Hippocampal formation (tissue), 2 donors: ENCODE data around the gene CNOT6L.
"Not testable (repeated sequence)": the region's sequence is repeated elsewhere in the genome, so short reads cannot be mapped to it uniquely, and the experiment has no call there.

ENCODE experiments used
- DNase-seq, 2 donors: peaks; one replicate each; lab custom pipeline; 2025; lab: John Stamatoyannopoulos, UW

The CNOT6L gene

DNA sequence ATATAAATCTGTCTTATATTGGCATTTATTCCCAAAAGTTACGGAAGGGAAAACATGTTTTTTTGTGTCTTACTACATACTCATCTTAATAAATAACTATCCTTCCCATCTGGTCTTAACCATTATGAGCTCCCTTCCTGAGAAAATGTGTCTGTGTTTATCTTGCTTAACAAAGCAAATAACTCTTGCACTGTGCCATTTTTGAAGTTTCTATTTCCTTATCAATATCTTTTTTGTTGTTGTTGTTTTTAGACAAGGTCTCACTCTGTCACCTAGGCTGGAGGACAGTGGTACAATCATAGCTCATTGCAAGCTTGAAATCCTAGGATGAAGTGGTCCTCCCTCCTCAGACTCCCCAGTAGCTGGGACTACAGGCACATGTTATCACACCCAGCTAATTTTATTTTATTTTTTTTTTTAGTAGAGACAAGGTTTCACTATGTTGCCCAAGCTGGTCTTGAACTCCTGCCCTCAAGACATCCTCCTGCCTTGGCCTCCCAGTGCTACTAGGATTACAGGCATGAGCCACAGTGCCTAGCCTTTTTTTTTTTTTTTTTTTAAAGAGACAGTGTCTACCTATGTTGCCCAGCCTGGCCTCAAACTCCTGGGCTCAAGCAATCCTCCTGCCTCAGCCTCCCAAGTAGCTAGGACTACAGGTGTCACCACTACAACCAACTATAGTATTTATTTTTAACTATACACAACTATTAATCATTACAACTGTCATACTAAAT lies 36.9 kb downstream of the CNOT6L start:
- no peak for DNase-seq

DNA sequence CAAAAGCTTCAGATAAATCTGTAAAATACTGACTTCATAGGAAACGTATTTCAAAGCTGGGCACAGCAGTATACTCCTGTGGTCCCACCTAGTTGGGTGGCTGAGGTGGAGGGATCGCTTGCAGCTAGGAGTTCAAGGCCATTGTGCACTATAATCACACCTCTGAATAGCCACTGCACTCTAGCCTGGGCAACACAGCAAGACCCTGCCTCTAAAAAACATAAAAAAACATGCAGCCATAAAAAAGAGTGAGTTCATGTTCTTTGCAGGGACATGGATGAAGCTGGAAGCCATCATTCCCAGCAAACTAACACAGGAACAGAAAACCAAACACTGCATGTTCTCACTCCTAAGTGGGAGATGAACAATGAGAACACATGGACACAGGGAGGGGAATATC lies 38.4 kb downstream of the CNOT6L start:
- not testable (repeated sequence) for DNase-seq

DNA sequence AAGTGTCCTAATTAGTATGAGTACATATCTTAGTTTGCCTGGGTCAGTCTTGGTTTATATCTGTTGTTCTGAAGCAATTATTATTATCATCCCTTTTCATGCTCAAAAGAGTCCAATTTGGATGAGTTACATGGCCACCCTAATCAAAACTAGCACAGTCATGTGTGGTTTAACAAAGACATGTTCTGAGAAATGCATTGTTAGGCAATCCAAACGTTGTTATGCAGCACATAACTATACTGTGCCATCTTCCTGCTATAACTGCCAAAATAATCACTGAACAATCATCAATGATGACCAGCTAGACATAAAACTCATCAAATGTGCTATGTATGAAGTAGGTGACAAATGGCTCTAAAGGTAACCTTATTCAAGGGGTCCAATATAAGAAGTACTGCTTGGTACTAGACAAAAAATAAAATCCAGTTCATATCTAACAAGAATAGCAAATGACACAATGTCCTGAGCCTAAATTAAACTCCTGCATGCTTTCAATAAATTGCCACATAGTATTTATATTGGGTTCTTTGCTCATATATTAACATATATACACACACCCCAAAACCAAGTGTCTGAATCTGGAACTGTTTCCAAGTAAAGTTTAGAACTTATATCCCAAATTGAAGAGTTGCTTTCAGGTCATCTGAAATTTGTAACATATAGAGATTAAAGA lies 41.9 kb downstream of the CNOT6L start:
- DNase-seq: no peak

DNA sequence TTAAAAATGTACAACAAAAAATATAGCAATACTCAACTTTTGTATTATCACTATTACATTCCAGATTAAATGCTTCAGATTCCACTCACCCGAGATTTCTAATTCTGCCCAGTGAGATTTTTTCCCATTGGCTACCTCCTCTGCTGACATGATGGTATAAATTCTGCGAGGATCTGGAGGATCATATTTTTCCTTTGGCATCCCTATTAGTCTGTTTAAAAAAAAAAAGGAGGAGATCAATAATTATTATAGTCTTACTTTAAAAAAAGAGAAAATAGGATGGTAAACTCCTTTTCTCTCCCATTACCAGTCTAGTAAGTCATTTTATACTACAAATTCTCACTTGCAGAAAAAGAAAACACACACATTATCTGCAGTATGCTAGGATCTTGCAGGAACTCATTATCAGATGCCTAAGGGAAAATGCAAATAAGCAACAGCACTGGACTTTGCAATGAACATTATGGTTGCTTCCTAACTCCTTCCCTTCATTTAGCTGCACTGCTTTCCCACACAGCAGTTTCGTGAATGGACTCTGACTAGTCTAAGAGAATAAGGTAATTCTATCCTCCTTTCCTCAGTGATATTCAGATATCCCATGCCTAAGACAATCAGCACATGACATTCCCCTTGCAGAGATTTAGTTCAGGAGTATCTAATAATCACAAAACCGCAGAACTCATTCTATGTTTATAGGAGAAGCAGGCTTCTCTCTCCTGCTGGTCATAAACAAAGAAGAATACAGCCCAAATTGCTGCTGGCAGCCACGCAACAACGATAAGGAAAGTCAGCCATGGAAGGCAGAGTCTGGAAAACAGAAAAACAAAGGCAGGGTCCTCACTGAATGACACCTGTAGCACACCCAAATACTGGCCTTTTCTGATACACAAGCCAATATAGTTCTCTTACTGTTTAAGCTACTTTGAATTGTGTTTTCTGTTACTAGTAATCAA lies 42.7 kb downstream of the CNOT6L start:
- DNase-seq: no peak

DNA sequence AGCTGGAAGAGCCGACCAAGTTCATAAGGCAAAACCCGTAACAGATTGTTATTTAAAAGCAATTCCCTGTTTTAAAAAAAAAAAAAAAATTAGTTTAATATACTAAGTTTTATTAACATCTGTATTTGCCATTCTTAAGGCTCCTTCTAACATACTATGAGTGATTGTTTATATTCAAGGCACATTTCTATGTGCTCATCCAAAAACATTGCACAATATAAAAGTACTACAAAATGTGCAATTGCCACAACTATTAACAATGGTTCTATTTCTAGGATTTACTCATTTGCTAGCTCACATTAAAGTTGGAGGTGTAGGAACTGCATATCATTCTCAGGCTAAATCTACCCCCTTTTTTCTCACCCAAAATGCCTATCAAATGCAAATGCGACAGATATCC lies 46.1 kb downstream of the CNOT6L start:
- DNase-seq: no peak

DNA sequence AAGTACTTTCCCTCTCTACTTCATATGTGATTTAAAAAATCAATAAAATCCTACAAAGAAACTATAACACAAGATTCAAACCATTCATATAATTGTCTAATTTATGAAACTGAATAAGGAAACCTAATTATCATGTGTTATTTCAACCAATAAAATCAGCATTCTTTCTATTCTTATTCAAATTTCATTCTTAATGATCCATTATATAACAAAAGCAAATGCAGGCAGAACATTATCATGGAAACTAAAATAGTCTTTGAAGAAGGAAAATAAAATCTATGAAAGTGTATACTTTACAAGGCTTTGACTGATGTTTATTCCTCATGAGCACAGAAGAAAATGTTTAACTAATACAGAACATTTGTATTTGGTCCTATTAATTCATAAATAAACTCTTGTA lies 47.6 kb downstream of the CNOT6L start:
- no peak for DNase-seq

DNA sequence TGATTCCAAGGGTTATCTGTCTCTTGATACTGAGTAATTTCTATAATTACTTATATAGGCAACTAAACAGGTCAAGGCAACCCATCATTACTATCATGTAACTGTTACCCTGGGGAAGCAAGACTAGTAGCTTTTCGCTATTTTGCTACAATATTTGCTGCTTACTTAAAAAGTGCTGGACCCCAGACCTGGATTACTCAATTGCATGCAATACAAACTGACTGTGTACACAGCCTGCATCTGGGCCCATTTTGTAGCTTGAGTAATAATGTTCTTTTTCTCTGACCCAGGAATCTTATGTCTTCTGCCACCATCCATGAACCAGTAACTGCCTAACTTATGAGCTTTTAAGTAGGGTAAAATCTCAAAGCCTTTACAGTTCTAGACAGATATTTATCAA lies 53.4 kb downstream of the CNOT6L start:
- DNase-seq: no peak

DNA sequence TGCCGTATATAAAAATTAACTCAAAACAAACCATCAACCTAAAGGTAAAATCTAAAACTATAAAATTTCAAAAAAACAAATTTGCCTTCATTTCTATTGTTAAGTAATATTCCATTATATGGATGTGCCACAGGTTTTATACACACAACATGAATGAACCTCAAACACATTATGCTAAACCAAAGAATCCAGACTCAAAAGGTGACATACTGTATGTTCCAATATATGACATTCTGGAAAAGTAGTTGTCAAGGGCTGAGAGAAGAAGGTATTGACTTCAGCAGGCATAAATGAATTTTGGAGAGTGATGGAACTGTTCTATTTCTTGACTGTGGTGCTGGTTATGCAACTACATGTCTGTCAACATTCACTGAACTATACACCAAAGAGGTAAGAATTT lies 56.6 kb downstream of the CNOT6L start:
- no peak for DNase-seq

DNA sequence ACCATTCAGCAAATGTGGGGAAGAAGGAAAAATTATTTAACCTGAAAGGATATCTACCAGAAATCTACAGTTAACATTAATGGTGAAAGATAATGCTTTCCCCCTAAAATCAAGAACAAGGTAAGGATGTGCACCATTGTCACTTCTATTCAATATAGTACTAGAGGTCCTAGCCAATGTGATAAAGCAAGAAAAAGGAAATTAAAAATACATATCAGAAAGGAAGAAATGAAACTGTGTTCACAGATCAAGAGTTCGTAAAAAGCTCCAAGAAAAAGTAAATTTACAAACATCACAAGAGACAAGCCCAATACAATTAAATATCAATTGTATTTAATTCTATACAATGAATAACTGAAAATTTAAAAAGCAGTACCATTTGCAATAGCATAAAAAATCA lies 57.6 kb downstream of the CNOT6L start:
- no peak for DNase-seq

DNA sequence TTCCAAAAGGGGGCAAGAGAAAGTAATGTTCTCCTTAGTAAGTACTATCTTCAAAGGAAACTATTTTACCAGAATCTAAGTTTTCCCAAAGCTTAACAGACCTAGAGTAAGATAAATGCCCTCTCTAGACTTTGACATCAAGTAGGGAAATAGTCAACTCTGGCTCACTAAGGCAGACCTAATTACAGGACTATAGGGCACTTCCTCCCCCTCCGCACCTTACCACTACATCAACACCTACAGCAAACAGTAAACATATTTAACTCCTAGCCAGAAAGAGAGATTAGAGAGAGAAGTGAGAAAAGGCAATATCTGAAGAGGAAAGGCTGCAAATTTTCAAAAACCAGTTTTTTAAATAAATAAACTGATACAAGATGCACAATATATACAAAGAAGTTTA lies 60.4 kb downstream of the CNOT6L start:
- no peak for DNase-seq

DNA sequence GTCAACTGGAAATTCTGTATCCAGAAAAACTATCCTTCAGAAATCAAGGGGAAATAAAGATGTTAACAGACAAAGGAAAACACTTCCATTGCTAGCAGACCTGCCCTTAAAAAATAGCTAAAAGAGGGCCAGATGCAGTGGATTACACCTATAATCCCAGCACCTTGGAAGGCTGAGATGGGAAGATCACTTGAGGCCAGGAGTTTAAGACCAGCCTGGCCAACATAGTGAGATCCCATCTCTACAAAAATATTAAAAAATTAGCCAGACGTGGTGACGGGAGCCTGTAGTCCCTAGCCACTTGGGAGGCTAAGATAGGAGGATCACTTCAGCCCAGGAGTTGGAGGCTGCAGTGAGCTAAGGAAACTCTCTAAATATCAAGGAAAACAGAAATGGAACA lies 67.4 kb downstream of the CNOT6L start:
- no peak for DNase-seq

DNA sequence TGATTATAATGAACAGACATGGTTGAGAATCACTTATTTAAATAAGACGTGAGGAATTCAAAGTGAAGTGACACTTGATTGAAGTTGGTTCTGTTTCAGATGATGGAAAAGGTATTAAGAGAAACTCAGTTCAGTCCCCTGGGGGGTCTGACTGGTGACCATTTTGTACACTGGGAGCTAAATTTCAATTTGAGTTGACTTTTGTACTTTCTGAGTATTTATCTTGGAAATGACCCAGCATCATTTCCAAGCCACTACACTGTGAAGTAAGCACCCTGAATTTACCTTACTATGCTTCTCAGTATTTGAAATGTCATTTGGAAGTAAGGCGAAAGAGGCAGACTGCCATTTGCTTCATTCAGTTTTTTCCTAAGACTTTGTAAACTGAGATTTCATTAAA lies 73.4 kb downstream of the CNOT6L start:
- no peak for DNase-seq

DNA sequence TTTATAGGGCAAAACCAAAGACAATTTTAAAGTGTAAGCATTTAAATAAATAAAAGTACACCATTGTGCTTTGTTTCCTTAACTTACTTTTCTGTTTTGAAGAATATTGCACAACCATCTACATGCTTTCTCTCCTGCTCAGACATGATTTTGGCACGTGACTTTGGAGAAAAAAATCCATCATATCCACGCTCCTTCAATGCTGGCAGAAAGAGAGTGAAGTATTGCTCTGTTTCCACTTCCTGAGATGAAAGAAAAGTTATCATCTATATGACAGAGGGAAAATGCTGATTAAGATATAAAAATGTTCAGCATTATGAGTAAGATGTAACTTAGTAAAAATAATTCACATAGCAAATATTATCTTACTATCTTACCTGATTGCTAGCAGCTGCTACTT lies 77.1 kb downstream of the CNOT6L start:
- DNase-seq: no peak

DNA sequence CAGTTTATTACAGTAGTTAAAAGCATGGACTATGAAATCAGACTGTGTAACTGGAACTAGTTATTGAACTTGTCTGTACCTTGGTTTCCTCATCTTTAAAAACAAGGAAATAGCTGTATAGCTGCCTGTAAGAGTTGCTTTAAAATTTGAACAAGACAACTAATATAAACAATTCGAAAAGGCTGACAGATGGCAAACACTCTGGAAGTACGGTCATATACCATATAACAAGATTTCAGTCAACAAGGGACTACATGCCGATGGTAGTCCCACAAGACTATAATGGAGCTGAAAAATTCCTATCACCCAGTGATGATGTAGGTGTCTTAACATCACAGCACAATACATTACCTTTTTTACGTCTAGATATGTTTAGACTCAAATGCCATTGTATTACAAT lies 78.7 kb downstream of the CNOT6L start:
- DNase-seq: no peak

DNA sequence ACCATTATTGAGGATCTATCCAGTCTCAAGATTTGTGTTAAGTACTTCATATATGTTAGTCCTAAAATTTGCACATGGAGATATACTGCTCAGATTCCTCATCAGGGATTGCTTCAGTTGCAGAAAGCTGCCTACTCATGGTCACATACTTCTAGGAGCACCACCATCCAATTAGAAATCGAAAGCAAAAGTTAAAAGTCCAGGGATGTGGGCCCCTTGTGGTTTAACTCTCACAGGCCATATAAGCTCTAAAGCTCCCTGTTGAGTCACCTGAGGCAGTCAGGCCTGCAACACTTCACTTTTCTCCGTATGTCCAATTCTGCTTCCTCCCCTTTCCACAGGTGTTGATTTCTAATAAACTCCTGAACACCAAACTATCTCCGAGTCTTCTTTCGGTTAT lies 84.2 kb downstream of the CNOT6L start:
- DNase-seq: no peak

DNA sequence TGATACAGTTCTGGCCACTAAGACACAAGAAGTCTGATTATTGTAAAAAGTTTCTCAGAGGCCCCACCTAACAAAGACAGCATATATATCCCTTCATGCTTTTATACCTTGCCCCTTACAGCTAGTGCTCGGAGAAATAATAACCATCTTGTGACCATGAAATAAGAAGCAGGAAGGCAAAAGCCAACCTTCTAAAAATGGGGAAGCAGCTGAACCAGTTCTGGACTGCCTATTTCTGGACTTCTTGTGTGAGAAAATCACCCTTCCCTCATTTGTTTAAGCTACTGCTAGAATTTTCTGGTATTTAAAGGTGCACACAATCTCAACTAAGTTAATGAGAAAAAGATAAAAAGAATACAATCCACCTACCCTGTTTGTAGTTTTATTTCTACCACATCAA lies 87.5 kb downstream of the CNOT6L start:
- no peak for DNase-seq

DNA sequence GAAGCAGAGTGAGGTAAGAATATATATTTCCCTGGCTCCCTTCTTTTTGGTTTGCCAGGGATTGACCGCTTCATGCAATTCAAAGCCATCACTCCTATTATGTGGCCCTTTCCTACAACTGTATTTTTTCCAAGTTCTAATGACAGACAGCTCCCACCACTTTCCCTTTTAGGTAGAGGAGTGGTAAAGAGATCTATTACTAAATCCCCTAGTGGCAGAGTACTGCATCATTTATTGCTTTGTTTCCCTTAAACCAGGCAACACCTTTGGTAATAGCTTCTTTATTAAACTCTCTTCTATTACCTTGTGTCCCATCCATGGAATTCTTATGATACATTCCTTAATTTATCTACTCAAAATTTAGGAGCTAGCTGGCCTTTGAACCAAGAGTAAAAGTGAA lies 90.7 kb downstream of the CNOT6L start:
- no peak for DNase-seq

DNA sequence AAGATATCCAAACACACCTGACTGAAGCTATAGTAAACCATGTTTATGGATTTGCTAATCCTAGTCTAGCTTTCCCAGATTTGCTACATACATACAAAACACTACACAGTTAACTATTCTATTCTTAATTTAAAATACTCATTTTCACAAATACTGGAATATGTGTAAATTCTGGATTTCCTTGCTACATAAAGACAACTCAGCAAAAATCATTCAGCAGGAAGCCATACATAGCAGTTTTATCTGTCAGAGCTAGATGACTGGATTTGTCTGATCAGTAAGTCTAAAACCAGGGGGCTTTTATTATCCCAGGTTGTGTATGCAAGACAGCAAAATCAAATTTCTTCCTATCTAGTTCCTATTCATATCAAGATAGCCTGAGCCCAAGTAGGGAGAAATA lies 98.1 kb downstream of the CNOT6L start:
- no peak for DNase-seq

DNA sequence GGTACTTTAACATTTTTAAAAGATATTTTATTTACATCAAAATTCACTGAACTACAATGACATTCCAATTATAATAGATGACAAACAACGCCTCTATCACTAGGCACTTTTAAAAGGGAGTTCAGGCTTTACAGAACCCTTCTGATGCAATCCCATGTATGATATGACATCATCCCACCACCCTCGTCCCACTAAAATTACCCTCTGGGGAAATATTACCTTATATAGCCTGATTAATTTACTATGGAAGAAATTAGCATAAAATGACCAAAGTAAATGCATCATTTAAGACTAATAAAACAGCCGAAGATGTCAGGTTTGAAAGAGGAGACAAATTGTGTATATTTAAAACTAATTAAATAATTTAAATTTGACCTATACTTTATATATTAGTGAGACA lies 100.7 kb downstream of the CNOT6L start:
- not testable (repeated sequence) for DNase-seq

DNA sequence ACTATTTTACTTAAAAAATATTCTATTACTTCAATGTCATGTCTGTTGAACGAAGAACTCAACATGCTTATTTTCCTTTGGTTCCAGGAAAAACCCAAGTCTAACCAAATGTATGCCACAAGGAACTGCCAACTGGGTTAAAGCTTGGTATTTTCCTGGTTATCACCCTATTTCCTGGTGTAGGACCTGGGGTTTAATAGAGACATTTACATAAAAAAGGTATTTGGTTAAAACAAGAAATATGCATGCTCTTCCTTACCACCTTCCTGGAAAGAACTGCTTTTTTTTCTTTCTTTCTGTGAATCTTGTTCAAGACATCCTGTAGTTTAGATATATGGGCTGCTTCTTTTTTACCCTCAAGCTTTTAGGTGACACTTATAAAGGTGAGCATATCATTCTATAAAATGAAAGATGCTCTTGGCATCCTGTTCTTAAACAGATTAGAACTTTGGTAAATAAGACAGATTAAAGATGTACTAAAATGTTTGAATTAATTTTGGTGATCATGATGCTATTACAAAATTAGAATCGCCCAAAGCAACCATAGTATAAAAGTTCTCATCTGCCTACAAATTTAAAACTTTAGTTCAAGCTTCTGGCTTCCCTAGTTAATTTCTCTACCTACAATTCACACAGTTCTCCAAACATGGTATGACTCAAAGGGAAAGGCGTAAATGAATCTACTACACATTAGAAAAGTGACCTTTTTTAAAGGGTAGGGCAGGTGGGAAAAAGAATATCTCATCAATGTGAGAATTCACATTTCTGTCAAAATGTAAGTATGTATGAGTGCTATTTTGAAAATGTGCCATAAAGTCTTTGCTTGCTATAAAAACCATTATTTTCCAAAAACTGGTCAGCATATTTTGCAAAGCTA lies 103.5 kb downstream of the CNOT6L start:
- no peak for DNase-seq

DNA sequence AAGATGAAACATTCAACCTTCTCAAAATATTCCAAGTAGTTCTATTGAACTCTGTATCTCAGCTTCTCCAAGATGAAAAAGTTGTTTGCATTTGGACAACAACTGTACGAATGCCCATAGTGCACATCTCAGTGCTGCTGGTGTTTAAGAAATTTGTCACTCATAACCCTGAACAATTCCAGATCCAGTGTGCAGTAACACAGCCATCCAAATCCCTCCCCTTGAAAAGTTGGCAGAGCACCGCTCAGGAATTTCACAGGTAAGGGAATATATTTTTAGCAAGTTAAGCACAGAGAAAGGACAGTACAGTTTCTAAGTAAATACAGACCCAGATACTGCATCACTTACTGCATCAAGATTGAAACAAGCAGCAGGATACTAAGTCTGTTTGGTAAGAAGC lies 104.7 kb downstream of the CNOT6L start:
- DNase-seq: no peak

DNA sequence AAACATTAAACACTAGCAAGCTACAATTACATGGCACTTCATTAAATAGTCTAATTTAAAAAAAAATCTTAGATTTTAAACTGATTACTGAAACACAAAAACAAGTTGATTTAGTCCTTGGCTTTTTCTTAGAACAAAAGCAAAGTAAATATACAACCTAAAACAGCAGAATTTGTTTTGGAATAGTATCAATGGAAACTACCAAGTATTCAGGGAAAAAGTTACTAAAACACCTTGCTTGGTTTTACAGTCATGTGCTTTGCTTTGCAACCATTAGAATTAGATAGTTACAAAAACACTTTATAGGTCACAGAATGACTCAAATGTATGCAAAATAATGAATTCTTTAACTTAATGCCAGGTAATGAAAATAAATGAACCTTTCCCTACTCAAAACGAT lies 105.3 kb downstream of the CNOT6L start:
- DNase-seq: no peak
